ENCODE results near the gene FBXO15.

The FBXO15 gene

DNA sequence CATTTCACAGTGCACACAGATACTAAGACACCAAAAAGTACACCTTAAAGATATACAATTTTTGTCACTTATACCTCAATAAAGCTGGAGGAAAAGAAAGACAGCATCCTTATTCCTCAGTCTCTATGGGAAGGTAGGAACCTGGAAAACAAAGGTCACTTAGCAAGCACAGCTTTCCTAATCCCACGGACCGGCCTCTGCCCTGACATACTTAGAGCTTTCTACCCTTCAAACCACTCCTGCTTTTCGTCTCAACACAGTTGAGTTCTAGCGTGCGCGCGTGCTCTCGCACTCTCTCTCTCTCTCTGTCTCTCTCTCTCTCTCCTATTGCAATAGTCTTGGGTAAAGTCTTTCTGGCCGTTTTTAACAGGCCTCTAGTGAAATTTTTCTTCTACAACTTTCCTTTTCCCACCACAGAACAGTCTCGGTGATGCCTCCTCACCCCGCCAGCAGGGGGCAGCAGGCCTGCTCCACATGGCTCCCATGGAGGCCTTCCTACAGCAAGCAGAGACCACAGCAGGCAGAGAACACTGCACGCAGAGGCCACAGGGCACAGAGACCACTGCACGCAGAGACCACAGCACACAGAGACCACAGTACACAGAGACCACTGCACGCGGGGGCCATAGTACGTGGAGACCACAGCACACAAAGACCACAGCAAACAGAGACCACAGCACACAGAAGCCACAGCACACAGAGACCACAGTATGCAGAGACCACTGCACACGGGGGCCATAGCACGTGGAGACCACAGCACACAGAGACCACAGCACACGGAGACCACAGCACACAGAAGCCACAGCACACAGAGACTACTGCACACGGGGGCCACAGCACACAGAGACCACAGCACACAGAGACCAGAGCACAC, 106.9 kb downstream of the FBXO15 start:
- TF ChIP-seq, protein P1, sequence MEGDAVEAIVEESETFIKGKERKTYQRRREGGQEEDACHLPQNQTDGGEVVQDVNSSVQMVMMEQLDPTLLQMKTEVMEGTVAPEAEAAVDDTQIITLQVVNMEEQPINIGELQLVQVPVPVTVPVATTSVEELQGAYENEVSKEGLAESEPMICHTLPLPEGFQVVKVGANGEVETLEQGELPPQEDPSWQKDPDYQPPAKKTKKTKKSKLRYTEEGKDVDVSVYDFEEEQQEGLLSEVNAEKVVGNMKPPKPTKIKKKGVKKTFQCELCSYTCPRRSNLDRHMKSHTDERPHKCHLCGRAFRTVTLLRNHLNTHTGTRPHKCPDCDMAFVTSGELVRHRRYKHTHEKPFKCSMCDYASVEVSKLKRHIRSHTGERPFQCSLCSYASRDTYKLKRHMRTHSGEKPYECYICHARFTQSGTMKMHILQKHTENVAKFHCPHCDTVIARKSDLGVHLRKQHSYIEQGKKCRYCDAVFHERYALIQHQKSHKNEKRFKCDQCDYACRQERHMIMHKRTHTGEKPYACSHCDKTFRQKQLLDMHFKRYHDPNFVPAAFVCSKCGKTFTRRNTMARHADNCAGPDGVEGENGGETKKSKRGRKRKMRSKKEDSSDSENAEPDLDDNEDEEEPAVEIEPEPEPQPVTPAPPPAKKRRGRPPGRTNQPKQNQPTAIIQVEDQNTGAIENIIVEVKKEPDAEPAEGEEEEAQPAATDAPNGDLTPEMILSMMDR (IDR thresholded peaks at IDR 0.05; ENCODE audit: low read depth, low read length, missing control alignments) = peak; percentile 29
- no peak overlapping the region for H3K4me3 ChIP-seq (ENCODE audit: low read depth, low read length)
- in situ Hi-C loops (cut with HindIII; ENCODE audit: low sequenced_read_pairs) = no loop called here
- DNase-seq (ENCODE audit: low read depth) = no peak

DNA sequence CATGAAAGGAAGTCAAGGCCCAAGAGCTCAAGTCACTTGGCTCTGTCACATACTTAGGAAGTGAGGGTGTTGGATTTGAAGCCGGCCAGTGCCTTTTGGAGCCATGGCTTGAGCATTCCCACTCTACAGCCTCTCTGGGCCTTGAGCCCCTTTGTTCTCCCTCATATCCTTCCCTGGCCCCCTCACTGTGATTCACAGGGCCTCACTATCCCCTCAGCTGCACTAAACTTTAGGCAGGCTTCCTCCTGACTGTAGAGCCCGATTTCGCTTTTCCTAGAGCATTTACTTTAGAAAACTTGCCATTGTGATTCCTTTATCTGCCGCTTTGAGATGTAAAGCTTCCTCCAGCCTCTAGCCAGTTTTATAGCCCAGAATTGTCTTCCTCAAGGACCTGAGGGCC, 107.6 kb downstream of the FBXO15 start:
- TF ChIP-seq, protein P1 (IDR thresholded peaks at IDR 0.05; ENCODE audit: low read depth, low read length, missing control alignments) = no peak
- in situ Hi-C loops (cut with HindIII; ENCODE audit: low sequenced_read_pairs) = no loop called here
- DNase-seq (ENCODE audit: low read depth) = no peak
- no peak overlapping the region for H3K4me3 ChIP-seq (ENCODE audit: low read depth, low read length)

DNA sequence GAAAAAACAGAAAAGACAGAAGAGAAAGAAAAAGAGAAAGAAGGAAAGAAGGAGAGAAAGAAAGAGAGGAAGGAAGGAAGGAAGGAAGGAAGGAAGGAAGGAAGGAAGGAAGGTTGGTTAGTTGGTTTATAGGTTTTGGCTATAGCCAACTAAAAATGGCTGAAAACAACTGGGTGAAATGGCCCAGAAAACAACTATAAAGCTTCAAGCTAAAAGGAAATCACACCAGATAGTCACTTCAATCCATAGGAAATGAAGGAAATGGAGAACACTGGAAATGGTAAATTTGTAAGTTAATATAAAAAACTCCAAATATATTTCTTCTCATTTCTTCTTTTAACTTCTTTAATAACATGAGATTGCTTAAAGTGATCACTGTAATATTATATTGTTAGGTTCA, 118.5 kb downstream of the FBXO15 start:
- in situ Hi-C loops (cut with HindIII; ENCODE audit: low sequenced_read_pairs) = no loop called here
- TF ChIP-seq, protein P1 (IDR thresholded peaks at IDR 0.05; ENCODE audit: low read depth, low read length, missing control alignments) = no peak
- H3K4me3 ChIP-seq (ENCODE audit: low read depth, low read length) = no peak overlapping the region
- no peak for DNase-seq (ENCODE audit: low read depth)
